Liver (tissue), 3 donors: ENCODE measurements around the gene TMEM87B.

Source experiments
- FOXA1 ChIP-seq: IDR thresholded peaks from 2 replicates; pipeline ENCODE4 v1.6.1; 2016; ENCODE audit warnings: antibody characterized with exemption
- GABPA ChIP-seq, 2 donors: IDR thresholded peaks in 1 of 2; conservative IDR thresholded peaks in 1 of 2; 2 replicates each; pipeline ENCODE4 v1.6.1; 2016; ENCODE audit warnings: antibody characterized with exemption in 2 of 2, mild to moderate bottlenecking in 1 of 2, moderate library complexity in 1 of 2
- JUND ChIP-seq, 2 donors: IDR thresholded peaks; 2 replicates each; pipeline ENCODE4 v1.6.1; 2016; ENCODE audit warnings: antibody characterized with exemption in 2 of 2
- RAD21 ChIP-seq, 2 donors: IDR thresholded peaks; 2 replicates each; pipeline ENCODE4 v1.6.1; 2016; ENCODE audit warnings: antibody characterized with exemption in 2 of 2, mild to moderate bottlenecking in 2 of 2
- RXRA ChIP-seq, 2 donors: IDR thresholded peaks; 2 replicates each; pipeline ENCODE4 v1.6.1; 2017 to 2018; ENCODE audit warnings: antibody characterized with exemption in 2 of 2, mild to moderate bottlenecking in 1 of 2
- TAF1 ChIP-seq: conservative IDR thresholded peaks from 2 replicates; pipeline ENCODE4 v1.6.1; 2016; ENCODE audit warnings: antibody characterized with exemption, mild to moderate bottlenecking
- YY1 ChIP-seq: IDR thresholded peaks from 2 replicates; pipeline ENCODE4 v1.6.1; 2016; ENCODE audit warnings: antibody characterized with exemption, mild to moderate bottlenecking
- TF ChIP-seq, protein P1 (sequence below): fragments of 150-350 bp; IDR thresholded peaks from 2 replicates; pipeline ENCODE4 v1.5.1; 2017; ENCODE audit warnings: improper control_type of control experiment, low read depth, low read length; ENCODE audit not compliant: missing input control
- TF ChIP-seq, protein P2 (sequence below): IDR thresholded peaks from 2 replicates; pipeline ENCODE4 v1.6.1; 2016; ENCODE audit warnings: antibody characterized with exemption
- donor health status: healthy.
- donor health status: healthy.

DNA sequence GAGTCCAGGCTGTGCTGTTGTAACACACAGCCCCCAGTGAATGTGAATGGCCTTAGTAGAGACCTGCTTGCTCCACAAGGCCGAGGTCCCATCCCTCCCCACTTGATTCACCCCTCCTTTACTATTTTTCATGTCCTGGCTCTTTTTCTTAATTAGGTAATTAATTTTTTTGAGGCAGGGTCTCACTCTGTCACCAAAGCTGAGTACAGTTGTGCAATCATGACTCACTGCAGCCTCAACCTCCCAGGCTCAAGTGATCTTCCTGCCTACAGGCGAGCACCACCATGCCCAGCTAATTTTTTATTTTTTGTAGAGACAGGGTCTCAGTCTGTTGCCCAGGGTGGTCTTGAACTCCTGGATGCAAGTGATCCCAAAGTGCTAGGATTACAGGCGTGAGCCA lies 102.4 kb downstream of the TMEM87B start:
- no peak for TF ChIP-seq GABPA (IDR thresholded peaks at IDR 0.05 in 1 of 2, conservative IDR thresholded peaks at IDR 0.05 in 1 of 2)
- TF ChIP-seq FOXA1: no peak
- TF ChIP-seq RAD21 (IDR thresholded peaks at IDR 0.05): no peak
- TF ChIP-seq, protein P1, sequence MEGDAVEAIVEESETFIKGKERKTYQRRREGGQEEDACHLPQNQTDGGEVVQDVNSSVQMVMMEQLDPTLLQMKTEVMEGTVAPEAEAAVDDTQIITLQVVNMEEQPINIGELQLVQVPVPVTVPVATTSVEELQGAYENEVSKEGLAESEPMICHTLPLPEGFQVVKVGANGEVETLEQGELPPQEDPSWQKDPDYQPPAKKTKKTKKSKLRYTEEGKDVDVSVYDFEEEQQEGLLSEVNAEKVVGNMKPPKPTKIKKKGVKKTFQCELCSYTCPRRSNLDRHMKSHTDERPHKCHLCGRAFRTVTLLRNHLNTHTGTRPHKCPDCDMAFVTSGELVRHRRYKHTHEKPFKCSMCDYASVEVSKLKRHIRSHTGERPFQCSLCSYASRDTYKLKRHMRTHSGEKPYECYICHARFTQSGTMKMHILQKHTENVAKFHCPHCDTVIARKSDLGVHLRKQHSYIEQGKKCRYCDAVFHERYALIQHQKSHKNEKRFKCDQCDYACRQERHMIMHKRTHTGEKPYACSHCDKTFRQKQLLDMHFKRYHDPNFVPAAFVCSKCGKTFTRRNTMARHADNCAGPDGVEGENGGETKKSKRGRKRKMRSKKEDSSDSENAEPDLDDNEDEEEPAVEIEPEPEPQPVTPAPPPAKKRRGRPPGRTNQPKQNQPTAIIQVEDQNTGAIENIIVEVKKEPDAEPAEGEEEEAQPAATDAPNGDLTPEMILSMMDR: no peak
- TF ChIP-seq JUND (IDR thresholded peaks at IDR 0.05): no peak
- TF ChIP-seq YY1: no peak
- no peak for TF ChIP-seq TAF1
- no peak for TF ChIP-seq RXRA (IDR thresholded peaks at IDR 0.05)
- TF ChIP-seq, protein P2, sequence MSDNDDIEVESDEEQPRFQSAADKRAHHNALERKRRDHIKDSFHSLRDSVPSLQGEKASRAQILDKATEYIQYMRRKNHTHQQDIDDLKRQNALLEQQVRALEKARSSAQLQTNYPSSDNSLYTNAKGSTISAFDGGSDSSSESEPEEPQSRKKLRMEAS: no peak
